H1 (cell line): ENCODE results near the gene USH2A. TPM values are rescaled to one million over a fixed set of nuclear protein-coding genes. Genes with fewer than 3 reads are reported as not detected.

Experiments used
- CEBPB ChIP-seq: IDR thresholded peaks from 2 replicates; pipeline ENCODE4 v1.6.1; 2012; ENCODE audit warnings: low read depth, low read length
- CTCF ChIP-seq, 3 experiments: IDR thresholded peaks; 1 replicate in 2 of 3; 2 replicates in 1 of 3; pipeline versions ENCODE4 v1.5.1 to v1.6.1; 2011; ENCODE audit warnings: low read length in 3 of 3, mild to moderate bottlenecking in 3 of 3, inconsistent platforms in 2 of 3, low read depth in 1 of 3, moderate library complexity in 1 of 3; ENCODE audit not compliant: insufficient read depth in 1 of 3; ENCODE audit errors: control extremely low read depth in 1 of 3
- EP300 ChIP-seq, 2 experiments: IDR thresholded peaks; 1 replicate in 1 of 2; 2 replicates in 1 of 2; pipeline ENCODE4 v1.6.1; 2011 to 2012; ENCODE audit warnings: low read depth in 2 of 2, low read length in 2 of 2, mild to moderate bottlenecking in 2 of 2, borderline replicate concordance in 1 of 2, inconsistent platforms in 1 of 2, moderate library complexity in 1 of 2
- NRF1 ChIP-seq: IDR thresholded peaks from 2 replicates; pipeline ENCODE4 v1.6.1; 2011; ENCODE audit warnings: mild to moderate bottlenecking, low read depth, low read length, improper control_type of control experiment
- SAP30 ChIP-seq: fragments of 300-600 bp; sonication (generic); IDR thresholded peaks from 2 replicates; pipeline ENCODE4 v1.7.1; 2012; ENCODE audit warnings: low read length, moderate library complexity, mild to moderate bottlenecking, inconsistent platforms; ENCODE audit not compliant: insufficient read depth, insufficient replicate concordance
- SIN3A ChIP-seq, 2 experiments: IDR thresholded peaks in 1 of 2; conservative IDR thresholded peaks in 1 of 2; 2 replicates each; pipeline ENCODE4 v1.6.1; 2011 to 2012; ENCODE audit warnings: low read length in 2 of 2, improper control_type of control experiment in 1 of 2, low read depth in 1 of 2, mild to moderate bottlenecking in 1 of 2
- SP1 ChIP-seq: IDR thresholded peaks from 2 replicates; pipeline ENCODE4 v1.6.1; 2011; ENCODE audit warnings: low read depth, low read length
- polyA plus RNA-seq, 7 experiments: library from polyadenylated mRNA; depleted of rRNA in 3 of 7; stranded (reverse) in 5 of 7; unstranded in 2 of 7; fragments of >200 nt in 5 of 7; fragments of 200-250 nt in 2 of 7; gene quantifications; 1 replicate in 5 of 7; 2 replicates in 1 of 7; 4 replicates in 1 of 7; pipeline versions ENCODE4 v1.2.1 to v1.2.3, GENCODE V29; 2011 to 2013; ENCODE audit warnings: missing spikeins in 2 of 7, mixed read lengths in 2 of 7
- total RNA-seq: library from RNA; stranded (reverse); fragmentation: NEBNext Ultra II Directional; extraction: Animal tissue kit (Norgen Biotek cat#: 25700); gene quantifications from 2 replicates; pipeline ENCODE4 v1.2.1, GENCODE V29; 2021

Gene USH2A
- total and polyA plus RNA-seq, 2 of the 8 experiments (the other 6 are each of a cell fraction or from before 2014, with no cell fraction given) = 0.02 to 0.17 TPM

DNA sequence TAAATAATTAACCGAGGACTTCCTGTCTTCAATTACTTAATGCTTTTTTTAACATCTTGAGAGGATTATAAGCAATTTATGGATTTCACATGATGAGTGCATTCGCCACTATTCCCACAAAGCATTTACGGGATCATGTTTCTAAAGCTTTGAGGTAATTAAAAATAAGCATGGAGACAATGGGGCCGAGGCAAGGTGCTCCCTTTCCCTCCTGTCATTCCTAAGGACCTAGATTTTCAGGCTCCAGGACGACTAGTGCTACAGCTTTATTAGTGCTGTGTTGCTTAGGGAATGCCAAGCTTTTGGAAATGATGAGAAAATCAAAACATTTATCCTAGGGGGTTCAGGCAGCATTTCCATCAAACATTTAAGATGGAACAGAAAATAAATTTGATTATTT lies 646.9 kb downstream of the USH2A start (continued):
- TF ChIP-seq EP300 (IDR thresholded peaks at IDR 0.05; ENCODE audit: borderline replicate concordance in 1 of 2, low read depth in 2 of 2, low read length in 2 of 2) = no peak
- TF ChIP-seq SAP30 = no peak
- TF ChIP-seq CTCF (IDR thresholded peaks at IDR 0.05; ENCODE audit: control extremely low read depth in 1 of 3, insufficient read depth in 1 of 3, low read depth in 1 of 3, low read length in 3 of 3) = no peak
- TF ChIP-seq SP1 = no peak
- TF ChIP-seq CEBPB = no peak
- no peak for TF ChIP-seq SIN3A (conservative IDR thresholded peaks at IDR 0.05 in 1 of 2, IDR thresholded peaks at IDR 0.05 in 1 of 2; ENCODE audit: low read depth in 1 of 2, low read length in 2 of 2)
- no peak for TF ChIP-seq NRF1
